ENCODE data around the gene GTF2F2. TPM values are rescaled to one million over a fixed set of nuclear protein-coding genes. Genes with fewer than 3 reads are reported as not detected.

GTF2F2 gene
- total RNA-seq, 3 donors from 2014 or later (not counting 1 experiment from before 2014, with no cell fraction given) = 13.6 to 16.4 (median 15.7) TPM

DNA sequence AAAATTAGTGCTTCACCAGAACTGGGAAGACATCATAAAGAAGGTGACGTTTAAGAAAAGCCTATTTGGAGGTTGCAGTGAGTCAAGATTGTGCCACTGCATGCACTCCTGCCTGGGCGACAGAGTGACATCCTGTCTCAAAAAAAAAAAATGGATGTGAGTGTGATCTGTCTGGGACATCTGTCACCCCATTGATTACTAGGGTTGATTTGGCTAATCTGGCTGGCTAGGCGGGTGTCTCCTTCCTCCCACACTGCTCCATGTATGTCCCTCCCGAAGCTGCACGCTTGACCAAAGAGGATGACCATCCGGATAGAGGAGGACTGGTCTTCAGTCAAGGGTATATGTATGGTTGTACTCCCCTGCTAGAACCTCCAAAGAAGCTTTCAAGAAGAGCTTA, 2.6 kb downstream of the GTF2F2 start:
- H3K27ac Mint-ChIP-seq = no peak overlapping the region

GRCh38 chr13:45132369-45133064, 12.2 kb downstream of the GTF2F2 start:
- Histone ChIP-seq H3K36me3 (ENCODE audit: control insufficient read depth, insufficient read depth, low read length) (no peaks in the 10 kb centered on the region), H3K4me3 (ENCODE audit: low read length) (no peak overlapping the region), H3K27me3 (ENCODE audit: control insufficient read depth, insufficient read depth, low read length) (no peaks in the 10 kb centered on the region), H3K9me3 (ENCODE audit: control insufficient read depth, insufficient read depth, low read length) (peaks cover 8% of the 10 kb centered on the region), H3K27ac (ENCODE audit: low read length) (peak overlapping the region; percentile 10), H3K4me1 (ENCODE audit: control insufficient read depth, insufficient read depth, low read length) (no peaks in the 10 kb centered on the region)
- peaks cover 23 to 48% of the 10 kb centered on the region in 2 donors for H3K4me1 Mint-ChIP-seq
- intact Hi-C loops (cut with micrococcal nuclease) = no loop called here
- TF ChIP-seq, protein P1, sequence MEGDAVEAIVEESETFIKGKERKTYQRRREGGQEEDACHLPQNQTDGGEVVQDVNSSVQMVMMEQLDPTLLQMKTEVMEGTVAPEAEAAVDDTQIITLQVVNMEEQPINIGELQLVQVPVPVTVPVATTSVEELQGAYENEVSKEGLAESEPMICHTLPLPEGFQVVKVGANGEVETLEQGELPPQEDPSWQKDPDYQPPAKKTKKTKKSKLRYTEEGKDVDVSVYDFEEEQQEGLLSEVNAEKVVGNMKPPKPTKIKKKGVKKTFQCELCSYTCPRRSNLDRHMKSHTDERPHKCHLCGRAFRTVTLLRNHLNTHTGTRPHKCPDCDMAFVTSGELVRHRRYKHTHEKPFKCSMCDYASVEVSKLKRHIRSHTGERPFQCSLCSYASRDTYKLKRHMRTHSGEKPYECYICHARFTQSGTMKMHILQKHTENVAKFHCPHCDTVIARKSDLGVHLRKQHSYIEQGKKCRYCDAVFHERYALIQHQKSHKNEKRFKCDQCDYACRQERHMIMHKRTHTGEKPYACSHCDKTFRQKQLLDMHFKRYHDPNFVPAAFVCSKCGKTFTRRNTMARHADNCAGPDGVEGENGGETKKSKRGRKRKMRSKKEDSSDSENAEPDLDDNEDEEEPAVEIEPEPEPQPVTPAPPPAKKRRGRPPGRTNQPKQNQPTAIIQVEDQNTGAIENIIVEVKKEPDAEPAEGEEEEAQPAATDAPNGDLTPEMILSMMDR (IDR thresholded peaks at IDR 0.05) = no peak
- DNase-seq (no peak), ATAC-seq (peak in 1 of 3 donors; percentile 17)
- WGBS (ENCODE audit: insufficient coverage) = 61% methylated on average over 3 of the region's 6 CpGs
- H3K27ac Mint-ChIP-seq = no peak overlapping the region
- H3K9me3 Mint-ChIP-seq = peaks cover 6 to 8% of the 10 kb centered on the region in 2 donors
- H3K36me3 Mint-ChIP-seq = peaks cover 9% of the 10 kb centered on the region
- no peaks in the 10 kb centered on the region for H3K27me3 Mint-ChIP-seq (ENCODE audit: low read depth in 2 of 2)
- no peak overlapping the region for H3K4me3 Mint-ChIP-seq

More for the DNA sequence above, 2.6 kb downstream of the GTF2F2 start:
- no peak for DNase-seq
- TF ChIP-seq, protein P1 (IDR thresholded peaks at IDR 0.05) = no peak
- H3K9me3 Mint-ChIP-seq = no peaks in the 10 kb centered on the region
- H3K36me3 ChIP-seq (ENCODE audit: control insufficient read depth, insufficient read depth, low read length) = no peaks in the 10 kb centered on the region
- 88% methylated on average over 6 of the region's 6 CpGs for WGBS (ENCODE audit: insufficient coverage)
- no peaks in the 10 kb centered on the region for H3K36me3 Mint-ChIP-seq
- intact Hi-C loops (cut with micrococcal nuclease) = loop anchor here (5.0 kb wide), 1 partner anchor 206 kb away; no protein-coding TSS in a partner anchor
- no peaks in the 10 kb centered on the region for H3K27me3 ChIP-seq (ENCODE audit: control insufficient read depth, insufficient read depth, low read length)
- no peak overlapping the region for H3K27ac ChIP-seq (ENCODE audit: low read length)
- H3K27me3 Mint-ChIP-seq (ENCODE audit: low read depth in 2 of 2) = no peaks in the 10 kb centered on the region
- peaks cover 16% of the 10 kb centered on the region in 2 donors for H3K4me1 Mint-ChIP-seq
- H3K4me3 Mint-ChIP-seq = peak overlapping the region; percentile 41
- H3K4me3 ChIP-seq (ENCODE audit: low read length) = no peak overlapping the region
- peaks cover 12% of the 10 kb centered on the region for H3K4me1 ChIP-seq (ENCODE audit: control insufficient read depth, insufficient read depth, low read length)
- ATAC-seq = no peak
- H3K9me3 ChIP-seq (ENCODE audit: control insufficient read depth, insufficient read depth, low read length) = no peaks in the 10 kb centered on the region

- Mint-ChIP-seq H3K27ac (no peak overlapping the region), H3K27me3 (ENCODE audit: low read depth in 2 of 2) (no peaks in the 10 kb centered on the region), H3K4me1 (peaks cover 28 to 55% of the 10 kb centered on the region in 2 donors), H3K9me3 (peaks cover 6 to 8% of the 10 kb centered on the region in 2 donors), H3K4me3 (no peak overlapping the region), H3K36me3 (peaks cover 9% of the 10 kb centered on the region)
- 98% methylated on average over 5 of the region's 6 CpGs for WGBS (ENCODE audit: insufficient coverage)
- Histone ChIP-seq H3K4me3 (ENCODE audit: low read length) (no peak overlapping the region), H3K27ac (ENCODE audit: low read length) (no peak overlapping the region), H3K27me3 (ENCODE audit: control insufficient read depth, insufficient read depth, low read length) (no peaks in the 10 kb centered on the region), H3K36me3 (ENCODE audit: control insufficient read depth, insufficient read depth, low read length) (no peaks in the 10 kb centered on the region), H3K9me3 (ENCODE audit: control insufficient read depth, insufficient read depth, low read length) (peaks cover 8% of the 10 kb centered on the region), H3K4me1 (ENCODE audit: control insufficient read depth, insufficient read depth, low read length) (no peaks in the 10 kb centered on the region)
- no peak for ATAC-seq
- intact Hi-C loops (cut with micrococcal nuclease) = no loop called here
- no peak for DNase-seq
- TF ChIP-seq, protein P1 (IDR thresholded peaks at IDR 0.05) = no peak
Measured at GRCh38 chr13:45133396-45134118, 13.2 kb downstream of the GTF2F2 start.
